IPS DF 6.9 (cell line): ENCODE results near the gene DSE.

Experiments
- DNase-seq: peaks from one replicate; pipeline ENCODE4 v3.0.0-alpha.2; 2013; ENCODE audit warnings: low read depth, low spot score
- H3K27ac ChIP-seq: one replicate; pipeline ENCODE4 v1.5.1; 2013; ENCODE audit warnings: low read length, control low read depth
- H3K27me3 ChIP-seq: 2 replicates; pipeline ENCODE4 v1.6.1; 2013; ENCODE audit warnings: mild to moderate bottlenecking, low read length; ENCODE audit not compliant: control insufficient read depth, insufficient read depth
- H3K36me3 ChIP-seq: 2 replicates; pipeline ENCODE4 v1.6.1; 2013; ENCODE audit warnings: low read length; ENCODE audit not compliant: control insufficient read depth, insufficient read depth
- H3K4me1 ChIP-seq: 2 replicates; pipeline ENCODE4 v1.6.1; 2013; ENCODE audit warnings: low read length; ENCODE audit not compliant: control insufficient read depth, insufficient read depth
- H3K4me3 ChIP-seq: 2 replicates; pipeline ENCODE4 v1.5.1; 2013; ENCODE audit warnings: mild to moderate bottlenecking, low read length
- H3K9me3 ChIP-seq: 2 replicates; pipeline ENCODE4 v1.6.1; 2013; ENCODE audit warnings: low read length, inconsistent platforms; ENCODE audit not compliant: control insufficient read depth, insufficient read depth
- WGBS: extraction: QIAGEN DNeasy Blood & Tissue Kit; methylation state at CpG from one replicate; pipeline ENCODE4 v1.1.7; 2013; ENCODE audit warnings: mixed read lengths, missing lambda C conversion rate; ENCODE audit not compliant: insufficient read length, insufficient coverage; 5-methylcytosine and 5-hydroxymethylcytosine counted together

DSE gene

GRCh38 chr6:116467514-116467913, 96.8 kb downstream of the DSE start:
- peaks cover 5% of the 10 kb centered on the region; the same call in 1 of the 2 replicates for H3K27me3 ChIP-seq
- H3K27ac ChIP-seq: no peak overlapping the region
- H3K36me3 ChIP-seq: no peaks in the 10 kb centered on the region
- no peaks in the 10 kb centered on the region for H3K4me1 ChIP-seq
- H3K4me3 ChIP-seq: no peak overlapping the region
- H3K9me3 ChIP-seq: no peaks in the 10 kb centered on the region
- no peak for DNase-seq

- Histone ChIP-seq H3K27me3 (0 out of 2 replicates have a peak, but pooled peaks cover 1% of the 10 kb centered on the region), H3K27ac (no peak overlapping the region), H3K4me3 (no peak overlapping the region), H3K9me3 (no peaks in the 10 kb centered on the region), H3K36me3 (no peaks in the 10 kb centered on the region), H3K4me1 (no peaks in the 10 kb centered on the region)
- DNase-seq: no peak
- WGBS: no CpG with 5 or more reads among the region's 1 CpG
Measured at GRCh38 chr6:116468293-116468692, 97.5 kb downstream of the DSE start.

GRCh38 chr6:116471531-116471930, 100.8 kb downstream of the DSE start:
- Histone ChIP-seq H3K27me3 (no peaks in the 10 kb centered on the region), H3K9me3 (no peaks in the 10 kb centered on the region), H3K36me3 (no peaks in the 10 kb centered on the region), H3K4me1 (no peaks in the 10 kb centered on the region), H3K4me3 (no peak overlapping the region), H3K27ac (no peak overlapping the region)
- no CpG with 5 or more reads among the region's 1 CpG for WGBS
- no peak for DNase-seq

GRCh38 chr6:116472706-116473105, 102.0 kb downstream of the DSE start:
- Histone ChIP-seq H3K4me3 (no peak overlapping the region), H3K9me3 (no peaks in the 10 kb centered on the region), H3K4me1 (no peaks in the 10 kb centered on the region), H3K27me3 (no peaks in the 10 kb centered on the region), H3K36me3 (no peaks in the 10 kb centered on the region), H3K27ac (no peak overlapping the region)
- WGBS: no CpG with 5 or more reads among the region's 3 CpGs
- DNase-seq: no peak

- Histone ChIP-seq H3K4me1 (no peaks in the 10 kb centered on the region), H3K4me3 (no peak overlapping the region), H3K36me3 (no peaks in the 10 kb centered on the region), H3K27ac (no peak overlapping the region), H3K27me3 (no peaks in the 10 kb centered on the region), H3K9me3 (no peaks in the 10 kb centered on the region)
- DNase-seq: no peak
- WGBS: no CpG with 5 or more reads among the region's 1 CpG
Measured at GRCh38 chr6:116475141-116475540, 104.4 kb downstream of the DSE start.

GRCh38 chr6:116476002-116476678, 105.4 kb downstream of the DSE start:
- Histone ChIP-seq H3K4me1 (no peaks in the 10 kb centered on the region), H3K27ac (no peak overlapping the region), H3K36me3 (no peaks in the 10 kb centered on the region), H3K27me3 (no peaks in the 10 kb centered on the region), H3K9me3 (no peaks in the 10 kb centered on the region), H3K4me3 (no peak overlapping the region)
- no peak for DNase-seq
- no CpG with 5 or more reads among the region's 5 CpGs for WGBS

GRCh38 chr6:116482780-116483179, 112.0 kb downstream of the DSE start:
- Histone ChIP-seq H3K36me3 (no peaks in the 10 kb centered on the region), H3K27me3 (no peaks in the 10 kb centered on the region), H3K4me1 (no peaks in the 10 kb centered on the region), H3K27ac (no peak overlapping the region), H3K4me3 (no peak overlapping the region), H3K9me3 (no peaks in the 10 kb centered on the region)
- WGBS: no CpG with 5 or more reads among the region's 1 CpG
- no peak for DNase-seq

- no peak for DNase-seq
- H3K36me3 ChIP-seq: no peaks in the 10 kb centered on the region
- H3K27me3 ChIP-seq: no peaks in the 10 kb centered on the region
- no peaks in the 10 kb centered on the region for H3K4me1 ChIP-seq
- H3K4me3 ChIP-seq: no peak overlapping the region
- H3K9me3 ChIP-seq: no peaks in the 10 kb centered on the region
- no CpG with 5 or more reads among the region's 2 CpGs for WGBS
- no peak overlapping the region for H3K27ac ChIP-seq
Measured at GRCh38 chr6:116483616-116484015, 112.9 kb downstream of the DSE start.

GRCh38 chr6:116485559-116486184, 114.9 kb downstream of the DSE start:
- no peak overlapping the region for H3K4me3 ChIP-seq
- H3K27me3 ChIP-seq: no peaks in the 10 kb centered on the region
- no peaks in the 10 kb centered on the region for H3K4me1 ChIP-seq
- no peaks in the 10 kb centered on the region for H3K9me3 ChIP-seq
- DNase-seq: no peak
- H3K27ac ChIP-seq: no peak overlapping the region
- H3K36me3 ChIP-seq: no peaks in the 10 kb centered on the region
- WGBS: no CpG with 5 or more reads among the region's 5 CpGs

- no peak for DNase-seq
- H3K4me1 ChIP-seq: no peaks in the 10 kb centered on the region
- no peak overlapping the region for H3K4me3 ChIP-seq
- H3K27ac ChIP-seq: no peak overlapping the region
- H3K9me3 ChIP-seq: no peaks in the 10 kb centered on the region
- H3K36me3 ChIP-seq: no peaks in the 10 kb centered on the region
- H3K27me3 ChIP-seq: no peaks in the 10 kb centered on the region
- no CpG with 5 or more reads among the region's 1 CpG for WGBS
Measured at GRCh38 chr6:116491610-116492330, 121.0 kb downstream of the DSE start.
